Prostate gland (tissue), 2 donors: ENCODE data around the gene LARGE1.

Experiments used
- POLR2A ChIP-seq: fragments of 450-650 bp; IDR thresholded peaks from one replicate; pipeline ENCODE4 v1.6.1; 2016; ENCODE audit warnings: antibody characterized with exemption, mild to moderate bottlenecking
- POLR2AphosphoS5 ChIP-seq: sonication (generic); formaldehyde crosslinking; IDR thresholded peaks from one replicate; pipeline ENCODE4 v1.6.1; 2017; ENCODE audit warnings: antibody characterized with exemption
- TF ChIP-seq, protein P1 (sequence below), 4 experiments: fragments of 200-600 bp in 2 of 4; fragments of 450-650 bp in 2 of 4; sonication (generic) in 2 of 4; IDR thresholded peaks; 1 replicate in 3 of 4; 2 replicates in 1 of 4; pipeline ENCODE4 v1.5.1; 2016 to 2019; ENCODE audit warnings: antibody characterized with exemption in 4 of 4, mild to moderate bottlenecking in 2 of 4, moderate library complexity in 2 of 4

DNA sequence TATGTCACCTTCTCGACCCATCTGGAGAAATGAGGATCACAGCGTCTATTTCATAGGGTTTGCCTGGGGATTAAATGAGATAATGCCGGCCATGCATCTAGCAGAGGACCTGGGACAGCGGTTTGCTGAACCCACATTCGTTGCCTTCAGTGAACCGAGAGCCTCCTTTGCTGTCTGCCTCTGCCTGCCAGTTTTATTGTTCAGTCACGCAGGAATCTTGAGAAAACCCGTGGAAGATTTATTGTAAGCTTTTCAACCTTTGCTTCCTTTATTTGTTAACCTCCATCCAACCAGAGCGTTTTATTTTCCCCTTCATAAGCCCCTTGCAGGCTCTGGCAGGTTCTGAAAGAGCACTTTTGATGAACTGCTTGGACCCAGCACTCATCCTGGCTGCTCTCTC is 659.8 kb downstream of the LARGE1 start:
- TF ChIP-seq POLR2A (no peak), POLR2AphosphoS5 (no peak)
- TF ChIP-seq, protein P1, sequence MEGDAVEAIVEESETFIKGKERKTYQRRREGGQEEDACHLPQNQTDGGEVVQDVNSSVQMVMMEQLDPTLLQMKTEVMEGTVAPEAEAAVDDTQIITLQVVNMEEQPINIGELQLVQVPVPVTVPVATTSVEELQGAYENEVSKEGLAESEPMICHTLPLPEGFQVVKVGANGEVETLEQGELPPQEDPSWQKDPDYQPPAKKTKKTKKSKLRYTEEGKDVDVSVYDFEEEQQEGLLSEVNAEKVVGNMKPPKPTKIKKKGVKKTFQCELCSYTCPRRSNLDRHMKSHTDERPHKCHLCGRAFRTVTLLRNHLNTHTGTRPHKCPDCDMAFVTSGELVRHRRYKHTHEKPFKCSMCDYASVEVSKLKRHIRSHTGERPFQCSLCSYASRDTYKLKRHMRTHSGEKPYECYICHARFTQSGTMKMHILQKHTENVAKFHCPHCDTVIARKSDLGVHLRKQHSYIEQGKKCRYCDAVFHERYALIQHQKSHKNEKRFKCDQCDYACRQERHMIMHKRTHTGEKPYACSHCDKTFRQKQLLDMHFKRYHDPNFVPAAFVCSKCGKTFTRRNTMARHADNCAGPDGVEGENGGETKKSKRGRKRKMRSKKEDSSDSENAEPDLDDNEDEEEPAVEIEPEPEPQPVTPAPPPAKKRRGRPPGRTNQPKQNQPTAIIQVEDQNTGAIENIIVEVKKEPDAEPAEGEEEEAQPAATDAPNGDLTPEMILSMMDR (IDR thresholded peaks at IDR 0.05), result no peak
